Astrocyte of the cerebellum (primary cell): ENCODE data around the gene RUBCN.
"Not testable (repeated sequence)": the region's sequence is repeated elsewhere in the genome, so short reads cannot be mapped to it uniquely, and the experiment has no call there.

Source experiments
- DNase-seq: peaks from one replicate; pipeline ENCODE4 v3.0.0-alpha.2; 2011; ENCODE audit warnings: low read depth
- H3K4me3 ChIP-seq: 2 replicates; pipeline ENCODE4 v1.5.1; 2011; ENCODE audit warnings: mild to moderate bottlenecking, low read depth, low read length, moderate library complexity
- in situ Hi-C: cut with HindIII; loops from 2 replicates; pipeline ENCODE4 v1.10.0; 2017; ENCODE audit warnings: low sequenced_read_pairs

Gene RUBCN

DNA sequence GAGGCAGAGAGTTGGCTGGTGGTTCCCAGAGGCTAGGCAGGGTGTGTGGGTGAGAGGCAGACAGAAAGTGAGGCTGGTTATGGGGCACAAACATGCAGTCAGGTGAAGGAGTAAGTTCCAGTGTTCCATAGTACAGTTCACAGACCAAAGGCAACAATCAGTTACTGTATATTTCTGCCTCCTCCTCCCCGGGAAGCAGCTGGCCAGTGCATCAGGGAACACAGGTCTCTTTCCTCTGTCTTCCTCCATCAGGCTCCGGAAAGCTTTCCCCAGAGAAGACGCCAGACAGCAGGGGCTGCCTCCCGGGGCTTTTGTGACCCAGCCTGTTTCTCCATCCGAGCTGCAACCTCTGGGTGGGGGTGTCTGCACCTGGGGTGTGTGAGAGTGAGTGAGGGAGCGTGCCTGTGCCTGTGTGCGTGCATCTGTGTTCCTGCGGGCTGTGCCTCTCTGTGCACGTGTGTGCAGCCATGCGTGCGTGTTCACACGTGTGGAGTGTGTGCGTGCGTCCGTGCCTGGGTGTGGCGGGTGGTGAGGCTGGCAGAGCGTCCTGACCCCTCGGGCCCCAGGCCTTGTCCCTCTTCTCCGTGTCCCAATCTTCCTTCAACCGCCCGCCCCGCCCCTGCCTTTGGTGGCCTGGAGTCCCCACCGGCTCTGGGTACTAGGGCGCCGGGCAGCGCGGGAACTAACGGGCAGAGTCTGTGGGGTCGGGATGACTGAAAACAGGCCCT lies 72.1 kb downstream of the RUBCN start:
- in situ Hi-C loops, DNase-seq: not testable (repeated sequence)
- H3K4me3 ChIP-seq: peak overlapping the region; percentile 26

DNA sequence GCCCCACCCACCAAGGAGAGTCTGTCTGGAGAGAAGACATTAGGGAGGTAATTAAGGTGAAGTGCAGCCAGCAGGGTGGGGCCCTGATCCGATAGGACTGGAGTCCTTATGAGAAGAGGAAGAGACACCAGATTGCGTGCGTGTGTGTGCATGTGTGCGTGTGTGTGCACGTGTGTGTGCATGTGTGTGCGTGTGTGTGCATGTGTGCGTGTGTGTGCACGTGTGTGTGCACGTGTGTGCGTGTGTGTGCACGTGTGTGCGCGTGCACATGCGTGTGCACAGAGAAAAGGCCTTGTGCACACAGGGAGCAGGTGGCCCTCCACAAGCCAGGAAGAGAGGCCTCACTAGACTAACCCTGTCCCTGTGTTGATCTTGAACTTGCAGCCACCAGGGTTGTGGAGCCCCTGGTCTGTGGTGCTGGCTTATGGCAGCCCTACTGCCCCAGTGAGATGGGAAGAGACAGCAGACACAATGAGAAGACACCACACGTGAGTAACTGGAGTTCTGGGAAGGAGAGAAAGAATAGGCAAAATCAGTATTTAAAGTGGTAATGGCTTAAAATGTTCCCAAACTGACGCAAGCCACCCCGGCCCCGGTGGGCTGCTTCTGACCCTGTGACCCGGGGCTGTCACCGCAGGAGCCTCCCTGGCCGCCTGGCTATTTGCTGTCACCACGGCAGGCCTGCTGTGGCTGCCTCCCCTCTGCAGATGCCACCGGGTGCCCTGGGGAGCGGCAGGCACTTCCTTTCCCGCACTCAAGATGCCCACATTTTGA lies 73.2 kb downstream of the RUBCN start:
- H3K4me3 ChIP-seq, in situ Hi-C loops, DNase-seq: not testable (repeated sequence)

DNA sequence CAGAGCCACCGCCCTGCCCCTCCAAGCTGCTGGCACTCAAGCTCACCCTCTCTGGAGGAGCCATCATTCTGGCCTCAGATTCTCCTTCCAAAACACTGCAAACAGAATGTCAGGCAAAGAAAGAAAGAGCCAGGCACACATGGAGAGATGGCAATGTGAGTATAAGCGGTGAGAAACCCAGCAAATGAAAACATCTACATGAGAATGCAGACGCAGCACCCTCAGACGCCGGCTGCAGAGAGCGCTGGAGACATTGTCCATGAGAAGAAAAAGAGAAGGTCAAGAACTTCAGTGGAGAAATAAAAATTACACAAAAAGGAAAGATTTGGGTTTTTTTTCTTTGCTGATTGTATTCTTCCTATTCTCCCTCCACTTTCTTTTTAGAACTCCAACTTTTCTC lies 74.4 kb downstream of the RUBCN start:
- in situ Hi-C loops, DNase-seq, H3K4me3 ChIP-seq: not testable (repeated sequence)

DNA sequence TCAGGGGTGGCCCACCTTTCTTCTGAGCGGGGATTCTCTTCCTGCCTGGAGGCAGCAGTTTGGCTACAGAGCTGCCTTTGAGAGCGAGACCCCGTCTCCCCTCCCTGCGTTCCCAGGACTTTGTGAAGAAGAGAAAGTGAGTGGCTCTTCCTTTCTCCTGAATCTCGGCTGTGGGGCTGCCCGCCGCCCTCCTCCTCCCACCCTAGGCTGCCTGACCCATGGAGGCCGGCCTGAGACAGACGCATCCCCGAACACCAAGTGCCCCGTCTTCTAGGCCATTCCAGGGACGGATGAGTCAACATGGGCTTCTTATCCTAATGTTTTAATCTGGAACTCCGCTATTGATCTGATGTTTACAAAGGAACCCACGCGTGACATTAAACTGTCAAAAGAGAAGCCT lies 74.8 kb downstream of the RUBCN start:
- DNase-seq, H3K4me3 ChIP-seq, in situ Hi-C loops: not testable (repeated sequence)

GRCh38 chr3:197661234-197661834 lies 75.4 kb downstream of the RUBCN start:
- DNase-seq, in situ Hi-C loops, H3K4me3 ChIP-seq: not testable (repeated sequence)

DNA sequence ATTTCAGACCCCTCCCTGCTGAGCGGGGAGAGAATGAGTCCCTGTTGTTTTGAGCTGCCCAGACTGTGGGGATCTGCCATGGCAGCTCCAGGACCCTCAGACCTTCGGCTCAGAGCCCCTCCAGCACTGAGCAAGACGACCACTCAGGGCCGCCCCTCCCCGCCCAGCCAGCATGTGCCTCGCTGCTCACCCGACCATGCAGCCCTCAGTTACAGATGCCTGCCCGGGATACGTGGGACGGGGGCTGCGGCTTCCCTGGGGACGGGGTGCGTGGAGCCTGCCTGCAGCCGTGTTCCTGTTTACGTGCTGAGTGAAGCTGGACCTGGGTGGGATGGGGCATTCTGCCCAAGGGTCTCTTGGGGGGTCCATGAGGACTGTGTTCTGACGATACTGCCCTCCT lies 77.0 kb downstream of the RUBCN start:
- DNase-seq, in situ Hi-C loops, H3K4me3 ChIP-seq: not testable (repeated sequence)

DNA sequence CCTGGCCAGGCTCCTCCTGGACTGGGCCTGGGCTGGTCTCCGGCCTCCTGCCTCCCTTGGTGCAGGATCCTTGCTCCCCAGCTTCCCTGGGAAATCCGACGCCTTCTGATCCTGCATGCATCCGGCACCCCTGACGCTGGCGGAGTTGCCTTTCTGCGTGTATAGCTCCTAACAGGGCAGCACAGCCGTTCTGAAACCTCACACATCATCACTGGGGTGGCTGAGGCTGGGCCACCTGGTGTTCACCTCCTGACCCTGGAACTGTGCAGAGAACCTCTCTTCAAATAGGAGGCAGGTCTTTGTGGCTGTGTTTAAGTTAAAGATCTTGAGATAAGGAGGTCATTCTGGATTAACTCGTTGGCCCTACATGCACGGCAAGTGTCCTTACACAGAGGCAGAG lies 77.6 kb downstream of the RUBCN start:
- in situ Hi-C loops, H3K4me3 ChIP-seq, DNase-seq: not testable (repeated sequence)

- in situ Hi-C loops, H3K4me3 ChIP-seq, DNase-seq: not testable (repeated sequence)
Observed at GRCh38 chr3:197658706-197659105, 78.0 kb downstream of the RUBCN start.

GRCh38 chr3:197657541-197658292 lies 79.0 kb downstream of the RUBCN start:
- in situ Hi-C loops, H3K4me3 ChIP-seq, DNase-seq: not testable (repeated sequence)

GRCh38 chr3:197656960-197657359 lies 79.7 kb downstream of the RUBCN start:
- in situ Hi-C loops, DNase-seq, H3K4me3 ChIP-seq: not testable (repeated sequence)

DNA sequence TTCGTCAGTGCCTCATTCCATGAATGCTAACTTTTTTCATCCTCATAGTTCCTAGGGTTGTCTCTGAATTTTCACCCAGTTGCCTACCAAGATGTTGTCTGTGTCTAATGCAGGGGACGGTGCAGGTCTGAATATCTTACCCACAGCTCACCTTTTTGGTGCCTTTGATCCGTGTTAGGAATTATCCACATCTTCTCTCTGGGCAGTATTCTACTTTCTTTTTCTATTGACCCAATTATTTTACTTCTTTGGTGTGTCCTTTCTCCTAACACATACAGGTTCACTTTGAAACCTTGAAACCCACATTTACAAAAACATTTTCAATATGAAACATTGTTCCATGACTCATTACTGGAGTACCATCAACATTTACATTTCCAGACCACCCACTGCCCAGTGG lies 80.6 kb downstream of the RUBCN start:
- in situ Hi-C loops: not testable (repeated sequence)

GRCh38 chr3:197654998-197655330 lies 81.7 kb downstream of the RUBCN start:
- in situ Hi-C loops, H3K4me3 ChIP-seq: not testable (repeated sequence)

More for the DNA sequence above, 80.6 kb downstream of the RUBCN start:
- H3K4me3 ChIP-seq, DNase-seq: not testable (repeated sequence)

GRCh38 chr3:197654090-197654997 lies 82.4 kb downstream of the RUBCN start:
- DNase-seq, H3K4me3 ChIP-seq, in situ Hi-C loops: not testable (repeated sequence)

More at GRCh38 chr3:197654998-197655330, 81.7 kb downstream of the RUBCN start:
- not testable (repeated sequence) for DNase-seq

DNA sequence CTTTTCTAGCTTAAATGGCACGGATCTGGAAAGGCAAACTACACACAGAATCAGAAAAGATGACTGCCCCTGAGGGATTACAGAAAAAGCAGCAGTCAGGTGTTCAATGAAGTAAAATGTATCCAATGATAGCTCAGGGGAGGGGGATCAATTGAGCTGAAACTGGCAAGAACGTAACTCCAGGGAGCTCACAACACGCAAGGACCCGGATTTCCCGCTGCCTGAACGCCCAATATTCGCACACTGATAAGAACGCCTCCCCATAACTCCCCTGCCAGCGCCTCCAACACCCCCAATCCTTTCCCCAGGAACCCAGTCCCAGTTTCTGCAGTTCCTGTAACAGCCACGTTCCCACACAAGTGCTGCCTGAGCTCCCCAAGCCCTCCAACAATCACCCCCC lies 83.8 kb downstream of the RUBCN start:
- in situ Hi-C loops, DNase-seq, H3K4me3 ChIP-seq: not testable (repeated sequence)

GRCh38 chr3:197647649-197648048 lies 89.1 kb downstream of the RUBCN start:
- in situ Hi-C loops, DNase-seq, H3K4me3 ChIP-seq: not testable (repeated sequence)

DNA sequence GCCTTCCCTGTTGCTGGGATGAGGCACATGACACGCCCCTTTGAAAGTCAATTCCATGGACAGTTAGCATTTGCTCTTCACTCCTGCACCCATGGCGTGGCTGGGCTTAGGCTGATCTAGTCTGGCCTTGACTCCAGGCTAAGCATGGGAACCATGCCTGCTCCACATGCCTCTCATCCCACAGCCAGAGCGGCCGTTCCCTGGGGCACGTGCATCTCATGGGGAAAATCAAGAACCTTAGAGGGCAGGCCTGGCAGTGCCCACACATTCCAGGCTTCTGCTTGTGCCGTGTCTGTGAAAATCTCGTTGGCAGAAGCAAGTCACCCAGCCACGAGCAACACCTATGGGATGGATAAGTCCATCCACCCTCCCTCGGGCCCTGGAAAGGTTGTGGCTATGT lies 89.5 kb downstream of the RUBCN start:
- H3K4me3 ChIP-seq, DNase-seq, in situ Hi-C loops: not testable (repeated sequence)
